Activated CD4-positive, alpha-beta T cell treated with anti-CD3 and anti-CD28 coated beads for 48 hours (primary cell): ENCODE results near the gene SMU1.
"Not testable (repeated sequence)": the region's sequence is repeated elsewhere in the genome, so short reads cannot be mapped to it uniquely, and the experiment has no call there.

Source experiments
- DNase-seq: peaks from one replicate; pipeline ENCODE4 v3.0.0-alpha.2; 2020

Gene SMU1

DNA sequence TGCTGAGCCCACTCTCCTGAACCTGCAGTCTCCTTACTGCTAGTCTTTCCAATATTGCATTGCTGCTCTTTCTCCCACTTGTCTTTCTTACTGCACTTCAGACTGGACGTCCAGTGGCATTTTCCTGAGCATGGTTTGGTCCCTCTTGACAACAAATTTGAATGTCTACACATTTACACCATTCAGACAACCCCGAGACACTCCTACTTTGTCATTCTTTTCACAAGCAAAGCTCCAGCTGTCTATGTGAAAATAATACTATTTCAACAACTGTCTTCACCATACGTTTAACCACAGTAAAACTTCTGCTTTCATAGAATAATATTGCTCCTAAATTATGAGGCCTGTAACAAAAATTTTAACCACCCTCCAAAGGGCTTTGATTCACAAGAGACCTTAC is 64.6 kb downstream of the SMU1 start:
- no peak for DNase-seq

DNA sequence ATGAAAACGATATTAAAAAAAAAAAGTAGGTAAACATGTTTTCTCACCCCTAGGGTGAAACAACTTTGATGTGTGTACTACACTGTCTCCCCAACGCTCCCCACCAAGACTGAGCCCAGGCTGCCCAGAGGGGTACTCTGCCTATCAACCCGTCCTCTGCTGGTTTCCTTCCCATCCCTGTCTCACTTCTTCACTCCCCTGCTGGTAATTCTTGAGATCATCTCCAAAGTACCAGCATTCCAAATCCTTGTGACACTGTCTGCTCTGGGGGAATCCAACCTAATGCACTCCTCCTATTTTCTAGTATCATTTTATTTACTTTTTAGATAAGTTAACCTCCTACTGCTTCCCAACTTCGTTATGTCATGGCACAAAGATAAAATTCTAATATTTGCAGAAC is 68.7 kb downstream of the SMU1 start:
- no peak for DNase-seq

DNA sequence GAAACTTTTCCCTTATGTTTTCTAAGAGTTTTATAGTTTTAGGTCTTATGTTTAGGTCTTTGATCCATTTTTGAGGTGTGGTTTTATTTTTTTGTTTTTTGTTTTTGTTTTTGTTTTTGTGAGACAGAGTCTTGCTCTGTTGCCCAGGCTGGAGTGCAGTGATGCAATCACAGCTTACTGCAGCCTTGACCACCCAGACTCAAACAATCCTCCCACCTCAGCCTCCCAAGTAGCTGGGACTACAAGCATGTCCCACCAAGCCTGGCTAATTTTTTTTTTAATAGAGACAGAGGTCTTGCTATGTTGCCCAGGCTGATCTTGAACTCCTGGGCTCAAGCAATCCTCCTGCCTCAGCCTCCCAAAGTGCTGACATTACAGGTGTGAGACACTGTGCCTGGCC is 71.1 kb downstream of the SMU1 start:
- not testable (repeated sequence) for DNase-seq

DNA sequence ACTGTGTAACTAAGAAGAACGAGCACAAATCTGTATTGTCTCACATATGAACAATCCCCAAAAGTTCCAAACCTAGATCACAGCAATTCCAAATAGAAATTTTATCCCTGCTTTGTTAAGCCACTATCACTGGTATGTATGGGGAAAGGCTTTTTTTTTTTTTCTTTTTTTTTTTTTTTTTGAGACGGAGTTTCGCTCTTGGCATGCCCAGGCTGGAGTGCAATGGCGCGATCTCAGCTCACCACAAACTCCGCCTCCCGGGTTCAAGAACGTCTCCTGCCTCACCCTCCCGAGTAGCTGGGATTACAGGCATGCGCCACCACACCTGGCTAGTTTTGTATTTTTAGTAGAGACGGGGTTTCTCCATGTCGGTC is 75.8 kb downstream of the SMU1 start:
- DNase-seq: peak; percentile 55

DNA sequence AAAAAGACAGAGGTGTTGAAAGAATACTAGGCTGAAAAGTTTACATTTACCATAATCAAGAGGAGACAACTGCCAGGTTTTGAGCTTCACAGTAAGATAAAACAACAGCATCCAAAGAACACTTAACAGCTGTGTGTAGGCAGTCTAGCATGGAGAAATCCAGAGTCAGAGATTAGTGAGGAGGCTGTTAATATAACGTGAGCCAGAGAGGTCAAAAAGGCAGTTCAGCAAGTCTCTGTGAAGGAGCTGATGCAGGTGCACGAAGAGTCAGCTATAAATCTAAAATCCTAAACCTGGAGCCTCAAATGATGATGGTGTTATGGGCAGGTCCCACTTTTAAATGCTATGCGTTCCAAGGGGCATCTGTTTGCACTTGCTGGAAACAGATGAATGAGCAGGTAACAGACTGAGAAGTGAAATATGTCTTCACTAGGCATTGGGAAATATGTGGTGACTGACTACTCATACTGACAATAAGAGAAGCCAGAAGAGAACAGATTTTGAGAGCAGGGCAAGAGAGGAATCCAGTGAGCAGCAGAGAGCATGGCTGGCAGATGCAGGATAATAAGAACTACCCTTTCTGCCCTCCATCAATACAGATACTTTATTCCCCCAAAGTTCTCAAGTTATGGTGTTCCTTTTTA is 83.8 kb downstream of the SMU1 start:
- no peak for DNase-seq

DNA sequence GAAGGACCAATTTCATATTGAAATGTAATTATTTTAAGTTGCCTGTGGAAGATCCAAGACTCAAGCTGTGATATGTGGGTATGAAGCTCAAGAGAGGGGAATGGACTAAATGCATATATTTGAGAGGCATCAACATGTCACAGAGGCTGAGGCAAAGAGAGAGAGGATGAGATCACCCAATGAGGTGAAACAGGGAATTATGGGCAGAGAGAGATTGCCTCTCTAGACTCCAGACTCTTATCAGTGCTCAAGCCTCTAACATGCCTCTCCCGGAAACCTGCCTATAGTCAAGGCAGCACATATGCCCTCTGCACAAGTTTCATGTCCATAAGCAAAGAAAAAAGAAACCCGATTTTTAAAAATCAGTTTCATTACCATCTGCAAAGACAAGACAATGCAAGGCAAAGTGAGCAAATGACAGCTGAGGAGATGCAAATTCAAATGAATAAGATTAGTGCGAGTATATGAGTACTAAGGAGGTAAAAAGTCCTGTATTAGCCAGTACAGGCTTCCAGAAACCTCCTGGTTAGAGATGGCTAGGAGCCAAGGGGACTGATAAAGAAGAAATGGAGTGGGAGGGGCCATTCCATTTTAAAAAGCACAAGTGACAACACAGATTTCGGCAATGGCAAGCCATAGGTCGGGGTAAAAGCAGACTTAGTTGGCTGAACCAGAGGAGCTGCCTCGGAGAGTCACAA is 84.4 kb downstream of the SMU1 start:
- no peak for DNase-seq
